Measurements from ENCODE around the gene FBXO17.
A peak's percentile ranks its signal among the peaks of the same experiment; 100 is the strongest.
"Not testable (repeated sequence)": the region's sequence is repeated elsewhere in the genome, so short reads cannot be mapped to it uniquely, and the experiment has no call there.

FBXO17 gene

DNA sequence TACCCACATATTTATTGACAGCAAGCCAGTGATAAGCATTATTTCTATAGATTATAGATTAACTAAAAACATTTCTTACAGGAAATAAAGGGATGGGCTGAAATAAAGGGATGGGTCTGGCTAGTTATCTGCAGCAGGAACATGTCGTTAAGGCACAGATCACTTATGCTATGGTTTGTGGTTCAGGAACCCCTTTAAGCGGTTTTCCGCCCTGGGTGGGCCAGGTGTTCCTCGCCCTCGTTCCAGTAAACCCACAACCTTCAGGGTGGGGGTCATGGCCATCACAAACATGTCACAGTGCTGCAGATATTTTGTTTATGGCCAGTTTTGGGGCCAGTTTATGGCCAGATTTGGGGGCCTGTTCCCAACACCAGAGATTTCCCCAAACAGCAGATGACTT, 34.1 kb downstream of the FBXO17 start:
- not testable (repeated sequence) for DNase-seq

DNA sequence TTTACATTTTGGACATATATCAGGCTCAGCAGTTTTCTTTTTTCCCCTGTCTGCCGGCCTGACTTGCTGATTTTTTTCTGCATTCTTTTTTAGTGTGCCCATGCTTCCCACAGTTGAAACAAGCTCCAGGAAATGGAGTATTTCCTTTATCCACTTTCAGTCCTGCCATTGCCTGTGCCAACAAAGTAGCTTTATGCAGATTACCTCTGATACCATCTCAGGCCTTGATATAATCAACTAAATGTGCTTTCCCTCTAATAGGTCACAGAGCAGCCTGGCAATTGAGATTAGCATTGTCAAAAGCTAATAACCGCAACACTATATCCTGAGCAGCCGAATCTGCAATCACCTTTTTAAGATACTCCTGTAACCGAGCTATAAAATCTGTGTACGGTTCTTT, 35.6 kb downstream of the FBXO17 start:
- DNase-seq: no peak

DNA sequence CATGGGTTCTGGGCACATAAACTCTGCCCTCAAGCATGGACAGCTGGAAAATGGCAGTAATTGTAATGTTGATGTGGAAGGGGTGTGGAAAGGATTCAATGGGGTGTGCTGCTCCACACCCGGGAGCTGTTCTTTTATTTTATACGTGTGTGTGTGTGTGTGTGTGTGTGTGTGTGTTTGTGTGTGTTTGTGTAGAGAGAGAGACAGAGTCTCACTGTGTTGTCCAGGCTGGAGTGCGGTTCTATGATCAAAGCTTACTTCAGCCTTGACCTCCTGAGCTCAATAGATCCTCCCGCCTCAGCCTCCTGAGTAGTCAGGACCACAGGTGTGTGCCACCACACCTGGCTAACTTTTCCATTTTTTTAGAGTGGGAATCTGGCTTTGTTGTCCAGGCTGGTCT, 42.0 kb downstream of the FBXO17 start:
- no peak for DNase-seq

DNA sequence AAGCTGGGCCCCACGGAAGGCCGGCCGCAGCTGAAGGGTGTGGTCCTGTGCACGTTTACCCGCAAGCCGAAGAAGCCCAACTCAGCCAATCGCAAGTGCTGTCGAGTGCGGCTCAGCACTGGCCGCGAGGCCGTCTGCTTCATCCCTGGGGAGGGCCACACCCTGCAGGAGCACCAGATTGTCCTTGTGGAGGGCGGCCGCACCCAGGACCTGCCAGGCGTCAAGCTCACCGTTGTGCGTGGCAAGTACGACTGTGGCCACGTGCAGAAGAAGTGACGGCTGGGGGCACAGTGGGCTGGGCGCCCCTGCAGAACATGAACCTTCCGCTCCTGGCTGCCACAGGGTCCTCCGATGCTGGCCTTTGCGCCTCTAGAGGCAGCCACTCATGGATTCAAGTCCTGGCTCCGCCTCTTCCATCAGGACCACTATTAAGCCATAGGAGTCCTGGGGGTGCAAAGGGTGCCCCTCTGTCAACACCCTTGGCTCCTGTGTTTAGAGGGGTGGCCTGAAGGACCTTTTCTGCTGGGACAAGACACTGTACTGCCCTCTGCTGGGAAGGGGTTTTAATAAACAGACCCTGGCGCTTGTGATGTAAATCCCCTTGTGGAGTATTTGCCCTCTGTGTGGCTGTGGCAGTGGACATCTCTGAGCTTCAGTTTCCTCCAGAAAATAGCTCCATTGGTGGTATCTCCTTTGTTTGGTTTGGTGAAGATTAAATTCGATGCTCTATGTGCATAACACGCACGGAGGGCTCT, 42.9 kb downstream of the FBXO17 start:
- no peak for DNase-seq

DNA sequence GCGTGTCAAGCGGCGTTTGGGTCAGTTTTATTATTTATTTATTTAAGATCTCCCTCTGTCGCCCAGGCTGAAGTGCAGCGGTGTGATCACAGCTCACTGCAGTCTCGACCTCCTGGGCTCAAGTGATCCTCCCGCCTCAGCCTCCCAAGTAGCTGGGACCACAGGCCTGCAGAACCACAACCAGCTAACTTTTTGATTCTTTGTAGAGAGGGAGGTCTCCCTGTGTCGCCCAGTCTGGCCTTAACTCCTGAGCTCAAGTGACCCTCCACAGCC, 44.1 kb downstream of the FBXO17 start:
- DNase-seq: no peak

DNA sequence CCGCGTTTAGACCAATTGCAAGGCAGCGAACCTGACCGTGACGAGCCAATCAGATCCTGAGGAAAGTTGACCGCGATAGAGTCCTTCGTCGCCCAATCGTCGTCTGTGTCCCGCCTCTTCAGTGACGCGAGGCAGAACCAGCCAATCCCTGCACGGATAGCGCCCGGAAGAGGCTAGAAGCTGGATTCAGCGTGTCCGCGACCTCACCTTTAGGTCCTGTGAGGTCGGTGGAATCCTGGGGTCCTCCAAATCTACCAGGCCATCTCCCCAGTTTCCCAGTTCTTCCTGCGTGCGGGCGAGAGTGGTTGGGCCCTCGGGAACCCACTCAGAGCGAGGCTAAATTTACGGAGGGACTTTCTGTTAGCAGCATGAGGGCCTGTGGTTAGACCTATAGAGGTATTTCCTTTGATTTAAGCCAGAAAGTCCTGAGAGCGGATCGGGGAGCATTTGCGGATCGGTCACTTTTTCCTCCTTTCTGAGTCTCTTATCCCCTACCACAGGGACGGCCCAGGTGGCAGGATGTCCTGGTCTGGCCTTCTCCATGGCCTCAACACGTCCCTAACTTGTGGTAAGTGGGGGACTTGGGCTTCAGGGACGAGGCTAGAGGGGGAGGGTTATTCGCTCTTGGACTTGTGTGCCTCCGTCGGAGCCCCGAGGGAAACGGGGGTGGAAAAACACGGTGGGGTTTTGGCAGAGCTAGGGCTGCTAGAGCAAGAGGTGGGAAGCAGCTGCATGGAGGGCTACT, 44.6 kb downstream of the FBXO17 start, which contains the start of gene MRPS12:
MRPS12 (plus strand) TSS at position 169 of the 745 bp plus-strand sequence; CDS start at position 520, 351 bp downstream.
- DNase-seq: no peak

DNA sequence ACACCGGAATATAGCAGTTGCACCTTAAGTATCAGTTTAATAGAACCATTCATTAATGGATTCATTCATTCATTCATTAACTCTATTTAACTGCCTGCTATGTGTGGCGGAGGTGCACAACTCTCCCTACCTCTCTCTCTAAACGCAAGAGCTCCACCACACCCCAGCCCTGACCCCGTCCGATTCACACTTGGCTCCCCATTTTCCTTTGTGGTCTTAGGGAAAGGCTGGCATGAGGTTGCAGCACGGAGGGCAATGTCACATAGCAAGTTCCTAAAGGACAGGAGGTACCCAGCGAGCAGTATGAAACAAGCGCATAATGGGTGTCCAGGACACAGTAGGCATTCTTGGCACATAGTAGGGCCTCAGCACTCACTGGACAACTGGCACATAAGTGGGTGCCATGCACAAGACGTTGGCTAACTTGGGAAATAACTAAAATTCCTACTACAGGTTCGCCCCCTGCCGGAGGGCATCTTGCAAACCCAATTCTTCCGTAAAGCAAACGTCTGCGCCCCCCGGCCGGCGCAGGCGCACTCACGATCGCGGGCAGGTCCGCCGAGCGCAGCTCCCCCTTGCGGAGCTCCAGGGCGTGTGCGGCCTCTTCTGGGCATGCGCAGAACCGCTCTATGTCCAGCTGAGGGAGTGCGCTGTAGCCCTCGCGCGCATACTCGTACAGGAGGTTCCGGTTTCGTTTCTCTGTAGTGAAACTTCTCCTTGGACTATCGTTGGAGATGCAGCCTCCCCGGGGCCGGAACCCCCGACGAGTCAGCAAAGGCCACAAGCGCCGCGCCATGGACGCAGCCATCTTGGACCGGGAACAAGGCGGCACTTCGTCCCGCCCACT, 45.4 kb downstream of the FBXO17 start, which contains the start of gene SARS2:
SARS2 (minus strand) TSS at position 835 of the 847 bp plus-strand sequence; CDS start at position 808, 27 bp downstream.
- DNase-seq: peak; percentile 96

DNA sequence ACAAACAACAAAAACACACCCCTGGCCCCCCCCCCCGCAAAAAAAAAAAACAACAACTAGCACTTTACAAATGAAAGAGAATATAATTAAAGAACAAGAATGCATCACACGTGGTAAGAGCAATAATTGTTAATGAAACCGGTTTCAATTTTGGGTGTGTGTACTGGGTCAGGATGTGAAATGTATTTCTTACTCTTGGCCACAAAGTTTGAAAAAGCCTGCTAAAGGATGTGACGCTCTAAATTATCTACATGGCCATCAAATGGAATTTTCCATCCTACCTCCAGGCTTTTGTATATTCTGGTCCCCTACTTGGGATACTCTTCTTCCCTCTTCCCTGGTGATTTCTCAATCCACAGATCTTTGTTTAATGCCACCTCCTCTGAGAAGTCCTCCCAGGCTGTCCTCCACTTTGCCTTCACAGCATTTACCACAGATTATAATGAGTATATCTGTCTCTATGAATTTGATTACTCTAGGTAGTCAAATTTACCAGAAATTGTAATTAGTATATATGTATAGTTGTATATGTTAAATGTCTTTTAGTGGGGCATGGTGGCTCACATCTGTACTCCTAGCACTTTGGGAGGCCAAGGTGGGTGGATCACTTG, 47.0 kb downstream of the FBXO17 start:
- no peak for DNase-seq

DNA sequence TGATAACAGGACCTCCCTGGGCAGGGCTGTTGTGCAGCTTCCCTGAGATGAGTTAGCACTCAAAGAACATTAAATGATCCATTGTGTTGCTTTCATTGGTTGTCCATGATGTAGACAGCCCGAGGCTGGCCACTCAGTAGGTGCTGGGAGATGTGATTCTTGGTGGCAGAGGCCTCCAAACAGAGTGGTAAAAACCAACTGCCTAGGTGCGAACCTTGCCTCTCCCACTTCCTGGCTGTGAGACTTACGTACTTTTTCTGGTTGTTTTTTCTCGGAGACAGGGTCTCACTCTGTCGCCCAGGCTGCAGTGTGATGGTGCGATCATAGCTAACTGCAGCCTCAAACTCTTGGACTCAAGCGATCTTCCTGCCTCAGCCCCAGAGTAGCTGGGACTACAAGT, 51.2 kb downstream of the FBXO17 start:
- no peak for DNase-seq

DNA sequence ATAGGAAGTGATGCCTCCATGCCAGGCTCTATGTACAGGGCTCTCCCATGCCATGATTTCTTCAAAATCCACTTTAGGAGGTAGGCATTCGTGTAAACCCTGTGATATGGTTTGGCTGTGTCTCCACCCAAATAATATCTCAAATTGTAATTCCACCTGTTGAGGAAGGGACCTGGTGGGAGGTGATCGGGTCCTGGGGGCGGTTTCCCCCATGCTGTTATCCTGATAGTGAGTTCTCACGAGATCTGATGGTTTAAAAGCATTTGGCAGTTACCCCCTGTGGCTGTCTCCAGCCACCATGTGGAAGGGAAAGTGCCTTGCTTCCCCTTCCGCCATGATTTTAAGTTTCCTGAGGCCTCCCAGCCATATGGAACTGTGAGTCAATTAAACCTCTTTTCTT, 53.1 kb downstream of the FBXO17 start:
- no peak for DNase-seq

DNA sequence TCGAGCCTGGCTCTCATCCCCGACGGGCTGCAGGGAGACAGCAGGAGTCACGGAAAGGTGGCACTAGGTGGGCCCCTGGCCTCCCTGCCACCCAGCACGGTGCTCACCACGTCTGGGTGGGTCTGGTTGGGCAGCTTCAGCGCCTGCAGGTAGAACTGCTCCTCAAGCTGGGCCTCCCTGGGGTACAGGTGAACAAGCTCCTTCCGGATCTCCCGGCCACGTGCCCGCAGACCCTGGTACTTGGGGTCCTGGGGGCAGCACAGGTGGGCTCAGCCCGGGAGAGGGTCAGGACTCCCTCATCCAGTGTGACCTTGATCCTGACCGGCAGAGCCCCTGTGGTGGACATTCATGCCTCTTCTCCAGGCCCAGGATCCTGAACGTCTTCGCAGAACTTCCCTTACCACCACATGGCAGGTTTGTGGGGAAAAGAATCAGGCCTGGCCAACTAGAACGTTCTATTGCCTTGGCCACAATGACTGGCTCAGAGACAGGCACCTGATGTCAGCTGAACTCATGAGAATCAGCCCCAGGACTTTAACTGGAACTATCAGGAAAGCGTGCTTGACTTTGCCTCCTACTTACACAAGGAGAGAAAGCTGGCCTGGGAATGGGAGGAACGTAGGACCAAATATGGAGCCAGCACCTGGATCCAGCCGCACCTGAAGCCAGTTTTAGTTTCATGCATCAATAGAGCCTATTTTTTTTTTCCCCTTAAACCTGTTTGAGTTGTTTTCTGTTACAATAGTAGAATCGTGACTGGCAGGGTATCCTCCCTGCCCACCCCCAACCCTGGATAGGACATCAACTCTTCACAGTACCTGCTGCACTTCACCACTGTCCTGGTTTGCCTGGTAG, 53.9 kb downstream of the FBXO17 start:
- no peak for DNase-seq

DNA sequence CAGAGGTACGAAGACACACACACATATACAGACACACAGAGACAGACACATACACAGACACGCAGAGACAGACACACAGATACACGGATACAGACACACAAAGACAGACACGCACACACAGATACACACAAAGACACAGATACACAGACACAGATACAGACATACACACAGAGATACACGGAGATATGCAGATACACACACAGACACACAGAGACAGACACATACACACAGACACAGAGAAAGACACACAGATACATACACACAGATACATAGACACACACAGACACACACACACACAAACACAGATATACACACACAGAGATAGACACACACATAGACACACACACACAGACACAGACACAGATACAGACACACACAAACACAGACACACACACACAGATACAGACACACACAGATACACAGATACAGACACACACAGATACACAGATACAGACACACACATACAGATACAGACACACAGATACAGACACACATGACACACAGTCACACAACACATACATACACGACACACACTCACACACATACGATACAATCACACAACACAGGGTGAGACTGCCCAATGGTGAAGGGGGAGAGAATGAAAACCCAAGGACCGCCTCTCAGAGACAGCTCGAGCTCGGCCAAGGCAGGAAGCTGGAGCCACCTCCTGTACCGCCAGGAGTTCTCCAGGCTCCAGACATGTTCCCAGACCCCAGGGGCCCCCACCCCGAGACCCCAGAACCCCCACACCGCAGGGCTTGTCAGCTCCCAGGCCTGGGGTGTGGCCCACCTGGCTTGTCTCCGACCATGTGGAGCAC, 54.7 kb downstream of the FBXO17 start:
- DNase-seq: no peak

DNA sequence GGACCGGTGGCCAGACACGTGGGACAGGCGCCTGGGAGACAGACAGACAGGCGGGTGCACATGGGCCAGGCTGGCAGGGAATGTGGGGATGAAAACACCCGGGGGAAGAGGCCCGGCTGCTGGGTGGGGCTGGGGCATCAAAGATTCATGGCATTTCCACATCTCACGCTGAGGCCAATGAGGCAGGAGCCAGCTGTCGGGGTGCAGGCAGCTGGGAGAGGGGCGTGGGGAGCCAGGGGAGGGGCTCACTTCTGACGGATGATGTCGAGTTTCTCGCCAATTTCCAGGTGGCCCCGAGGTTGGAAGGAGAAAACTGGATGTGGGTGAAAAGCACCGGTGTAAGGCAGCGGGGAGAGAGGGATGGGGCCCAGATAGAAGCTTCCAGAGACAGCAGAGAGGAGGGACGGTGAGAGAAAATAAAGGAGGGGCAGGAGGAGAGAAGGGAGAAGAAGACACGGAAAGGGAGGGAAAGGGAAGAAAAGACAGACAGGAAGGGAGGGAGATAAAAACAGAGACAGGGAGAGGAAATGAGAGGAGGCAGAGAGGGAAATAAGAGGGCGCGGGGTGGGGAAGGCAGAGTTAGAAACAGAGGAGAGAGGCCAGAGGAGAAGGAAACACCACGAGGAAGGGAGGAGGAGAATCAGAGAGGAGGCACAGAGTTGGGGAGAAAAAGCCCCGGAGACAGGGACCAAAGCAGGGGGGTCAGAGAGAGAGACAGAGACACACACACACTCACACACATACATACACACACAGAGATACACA, 55.5 kb downstream of the FBXO17 start:
- DNase-seq: no peak

DNA sequence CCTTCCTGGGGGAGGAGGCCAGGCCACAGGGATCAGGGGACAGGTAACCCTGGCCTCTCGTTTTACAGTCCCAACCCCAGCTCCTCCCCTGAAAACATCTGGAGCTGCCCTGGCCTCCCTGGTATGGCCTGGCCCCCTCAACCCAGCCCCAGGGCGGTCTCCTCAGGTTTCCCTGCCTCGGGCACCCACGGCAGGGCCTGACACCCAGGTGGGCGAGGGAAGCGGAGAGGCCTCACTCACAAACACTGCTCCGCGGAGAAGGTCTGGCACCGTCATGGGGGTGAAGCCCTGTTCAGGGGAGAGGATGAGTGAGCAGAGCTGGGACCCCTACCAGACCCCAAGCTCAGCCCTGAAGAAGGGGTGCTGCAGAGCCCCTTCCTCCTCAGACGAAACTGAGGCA, 57.0 kb downstream of the FBXO17 start:
- no peak for DNase-seq

DNA sequence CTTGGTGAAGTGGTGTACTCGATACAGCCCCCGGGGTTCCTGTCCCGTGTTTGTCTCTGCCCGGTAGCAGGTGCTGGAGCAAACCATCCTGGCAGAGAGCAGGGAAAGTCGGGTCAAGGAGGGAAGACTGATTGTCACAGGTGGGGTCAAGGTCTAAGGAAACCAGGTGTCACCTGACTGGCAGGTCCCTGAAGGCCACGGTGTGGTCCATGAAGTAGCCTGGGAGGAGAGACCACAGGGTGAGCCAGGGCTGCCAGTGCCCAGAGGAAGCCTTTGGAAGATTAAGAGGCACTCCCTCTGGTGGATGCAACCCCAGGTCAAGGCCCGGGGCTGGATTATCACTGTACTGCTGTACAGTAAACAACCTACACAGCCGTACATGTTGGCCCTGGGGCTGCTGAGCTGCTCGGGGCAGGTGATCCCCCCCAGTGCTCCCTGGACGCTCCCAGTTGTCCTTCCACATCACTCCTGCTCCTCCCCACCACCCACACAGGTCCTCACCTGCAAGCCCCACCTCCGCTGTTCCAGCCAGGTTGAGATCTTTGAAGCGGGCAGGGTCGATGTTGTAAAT, 57.5 kb downstream of the FBXO17 start:
- no peak for DNase-seq

DNA sequence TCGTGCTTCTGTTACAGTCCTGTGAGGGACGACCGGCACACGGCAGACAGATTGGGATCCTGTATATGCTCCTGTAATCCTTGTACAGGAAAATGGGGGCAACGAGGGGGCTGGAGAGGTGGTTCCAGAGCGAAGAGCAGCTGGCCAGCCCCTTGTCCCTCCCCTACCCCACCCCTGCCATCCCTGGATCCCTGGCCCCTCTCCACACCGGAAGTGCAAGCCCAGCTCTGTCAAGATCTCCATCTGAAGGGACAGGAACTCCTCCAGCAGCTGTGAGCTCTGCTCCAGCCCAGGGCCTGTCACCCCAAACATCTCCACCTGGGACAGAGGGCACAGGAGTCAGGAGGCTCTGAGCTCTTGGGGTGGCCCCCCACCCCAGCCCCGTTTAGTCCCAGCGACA, 58.0 kb downstream of the FBXO17 start:
- no peak for DNase-seq

DNA sequence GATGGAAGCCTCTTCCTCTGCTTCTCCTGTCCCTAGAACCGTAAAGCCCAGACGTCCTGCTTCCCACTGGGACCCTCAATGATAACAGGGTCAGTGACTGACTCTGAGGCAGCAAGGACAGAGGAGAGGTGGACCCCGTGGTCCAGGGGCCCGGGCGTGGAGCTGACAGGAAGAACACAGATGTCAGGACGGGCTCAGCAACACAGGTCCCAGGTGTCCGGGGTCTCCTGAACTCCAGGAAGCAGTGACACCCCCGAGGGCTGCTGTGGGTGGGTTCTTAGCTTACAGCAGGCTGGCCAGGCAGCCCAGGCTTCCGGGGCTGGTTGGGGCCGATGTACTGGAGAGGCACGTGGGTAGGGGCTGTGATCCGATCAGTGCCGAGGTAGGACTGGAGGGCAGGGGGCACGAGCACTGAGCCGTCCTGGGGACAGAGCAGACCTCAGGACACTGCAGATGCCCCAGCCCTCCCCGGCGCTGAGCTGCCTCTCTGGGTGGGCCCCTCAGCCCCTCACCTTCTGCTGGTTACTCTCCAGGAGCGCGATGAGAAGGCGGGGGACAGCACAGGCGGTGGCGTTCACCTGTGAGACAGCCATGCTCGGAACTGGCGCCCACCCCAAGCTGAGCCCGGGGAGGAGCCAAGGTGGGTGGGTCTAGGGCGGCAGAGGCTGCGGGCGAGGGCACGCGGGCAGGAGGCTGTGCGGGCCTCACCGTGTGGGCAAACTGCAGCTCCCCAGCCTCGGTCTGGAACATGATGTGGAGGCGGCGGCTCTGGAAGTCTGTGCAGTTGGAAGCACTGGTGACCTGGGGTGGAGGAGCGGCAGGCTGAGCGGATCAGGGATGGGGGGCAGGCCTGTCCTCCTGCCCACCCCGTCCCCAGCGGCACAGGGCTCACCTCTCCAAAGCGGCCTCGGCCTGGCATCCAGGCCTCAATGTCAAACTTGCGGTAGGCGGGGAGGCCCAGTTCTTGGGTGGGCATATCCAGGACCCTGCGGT, 59.9 kb downstream of the FBXO17 start:
- DNase-seq: no peak

DNA sequence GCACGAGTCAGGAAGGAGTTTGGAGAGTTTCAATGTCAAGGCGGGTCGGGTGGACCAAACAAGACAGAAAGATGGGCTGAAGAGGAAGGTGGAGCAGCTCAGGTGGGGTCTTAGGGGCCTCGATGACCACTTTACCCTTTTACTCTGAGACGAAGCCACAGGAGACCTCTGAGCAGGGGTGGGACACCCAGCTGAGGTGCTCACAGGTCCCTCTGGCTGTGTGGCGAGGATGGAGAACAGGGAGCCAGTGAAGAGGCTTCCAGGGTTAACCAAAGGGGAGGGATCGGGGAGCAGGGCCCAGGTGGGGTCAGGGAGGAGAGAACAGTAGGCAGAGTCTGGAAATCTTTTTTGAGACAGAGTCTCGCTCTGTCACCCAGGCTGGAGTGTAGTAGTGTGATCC, 61.6 kb downstream of the FBXO17 start:
- no peak for DNase-seq
